Osteocyte (in vitro differentiated cells): Measurements from ENCODE around the gene TESK2. TPM values are rescaled to one million over a fixed set of nuclear protein-coding genes. Genes with fewer than 3 reads are reported as not detected.

ENCODE experiments used
- DNase-seq: peaks from one replicate; pipeline ENCODE4 v3.0.0; 2021; ENCODE audit warnings: mixed read lengths; ENCODE audit not compliant: unreplicated experiment; ENCODE audit errors: extremely low spot score
- H3K27ac Mint-ChIP-seq: one replicate; pipeline ENCODE4 v1.8.0; 2021; ENCODE audit warnings: mild to moderate bottlenecking, mixed read lengths; ENCODE audit not compliant: unreplicated experiment
- H3K27me3 Mint-ChIP-seq: one replicate; pipeline ENCODE4 v1.8.0; 2021; ENCODE audit warnings: mixed read lengths; ENCODE audit not compliant: unreplicated experiment
- H3K36me3 Mint-ChIP-seq: one replicate; pipeline ENCODE4 v1.8.0; 2021; ENCODE audit warnings: mixed read lengths; ENCODE audit not compliant: unreplicated experiment
- H3K4me1 Mint-ChIP-seq: one replicate; pipeline ENCODE4 v1.8.0; 2021; ENCODE audit warnings: mixed read lengths; ENCODE audit not compliant: unreplicated experiment
- H3K4me3 Mint-ChIP-seq: one replicate; pipeline ENCODE4 v1.8.0; 2021; ENCODE audit warnings: mild to moderate bottlenecking, moderate library complexity, mixed read lengths; ENCODE audit not compliant: unreplicated experiment
- H3K9me3 Mint-ChIP-seq: one replicate; pipeline ENCODE4 v1.8.0; 2021; ENCODE audit warnings: mixed read lengths; ENCODE audit not compliant: unreplicated experiment
- CTCF ChIP-seq: fragments of 200-600 bp; sonication (generic); IDR thresholded peaks from 2 replicates; pipeline ENCODE4 v1.5.0; 2021; ENCODE audit warnings: antibody characterized with exemption, mild to moderate bottlenecking, moderate library complexity
- total RNA-seq: library from RNA; stranded (reverse); gene quantifications from 2 replicates; pipeline ENCODE4 v1.2.1, GENCODE V29; 2021

TESK2 gene
- total RNA-seq, 1 donor from 2014 or later = 2.7 TPM

GRCh38 chr1:45499415-45499769 is 8.4 kb upstream of the TESK2 start:
- H3K36me3 Mint-ChIP-seq = no peaks in the 10 kb centered on the region
- no peaks in the 10 kb centered on the region for H3K27me3 Mint-ChIP-seq
- TF ChIP-seq CTCF = no peak
- peaks cover 23% of the 10 kb centered on the region for H3K4me1 Mint-ChIP-seq
- peak overlapping the region; percentile 75 for H3K27ac Mint-ChIP-seq
- no peak for DNase-seq
- peak overlapping the region; percentile 89 for H3K4me3 Mint-ChIP-seq
- H3K9me3 Mint-ChIP-seq = no peaks in the 10 kb centered on the region

- no peaks in the 10 kb centered on the region for H3K9me3 Mint-ChIP-seq
- no peak for TF ChIP-seq CTCF
- H3K27me3 Mint-ChIP-seq = no peaks in the 10 kb centered on the region
- DNase-seq = no peak
- H3K4me3 Mint-ChIP-seq = no peak overlapping the region
- no peak overlapping the region for H3K27ac Mint-ChIP-seq
- peaks cover 23% of the 10 kb centered on the region for H3K4me1 Mint-ChIP-seq
- no peaks in the 10 kb centered on the region for H3K36me3 Mint-ChIP-seq
Observed at GRCh38 chr1:45498279-45498678, 7.3 kb upstream of the TESK2 start.

GRCh38 chr1:45493116-45493697 is 2.2 kb upstream of the TESK2 start:
- Mint-ChIP-seq H3K4me3 (no peak overlapping the region), H3K9me3 (no peaks in the 10 kb centered on the region), H3K27me3 (peaks cover 11% of the 10 kb centered on the region), H3K27ac (no peak overlapping the region), H3K4me1 (peaks cover 2% of the 10 kb centered on the region), H3K36me3 (no peaks in the 10 kb centered on the region)
- TF ChIP-seq CTCF = peak; percentile 75
- no peak for DNase-seq

DNA sequence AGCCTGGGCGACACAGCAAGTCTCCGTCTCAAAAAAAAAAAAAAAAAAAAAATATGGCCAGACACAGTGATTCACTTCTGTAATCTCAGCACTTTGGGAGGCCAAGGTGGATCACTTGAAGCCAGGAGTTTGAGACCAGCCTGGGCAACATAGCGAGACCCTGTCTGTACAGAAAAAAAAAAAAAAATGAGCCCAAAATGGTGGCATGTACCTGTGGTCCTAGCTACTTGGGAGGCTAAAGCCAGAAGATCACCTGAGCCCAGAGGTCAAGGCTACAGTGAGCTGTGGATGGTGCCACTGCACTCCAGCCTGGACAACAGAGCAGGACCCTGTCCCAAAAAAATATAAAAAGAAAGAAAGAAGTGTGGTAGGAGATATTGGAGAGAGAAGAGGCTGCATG is 1.7 kb upstream of the TESK2 start:
- no peak for DNase-seq
- Mint-ChIP-seq H3K27me3 (peaks cover 14% of the 10 kb centered on the region), H3K36me3 (no peaks in the 10 kb centered on the region), H3K4me3 (no peak overlapping the region), H3K4me1 (peaks cover 2% of the 10 kb centered on the region), H3K9me3 (no peaks in the 10 kb centered on the region), H3K27ac (no peak overlapping the region)
- TF ChIP-seq CTCF = no peak

DNA sequence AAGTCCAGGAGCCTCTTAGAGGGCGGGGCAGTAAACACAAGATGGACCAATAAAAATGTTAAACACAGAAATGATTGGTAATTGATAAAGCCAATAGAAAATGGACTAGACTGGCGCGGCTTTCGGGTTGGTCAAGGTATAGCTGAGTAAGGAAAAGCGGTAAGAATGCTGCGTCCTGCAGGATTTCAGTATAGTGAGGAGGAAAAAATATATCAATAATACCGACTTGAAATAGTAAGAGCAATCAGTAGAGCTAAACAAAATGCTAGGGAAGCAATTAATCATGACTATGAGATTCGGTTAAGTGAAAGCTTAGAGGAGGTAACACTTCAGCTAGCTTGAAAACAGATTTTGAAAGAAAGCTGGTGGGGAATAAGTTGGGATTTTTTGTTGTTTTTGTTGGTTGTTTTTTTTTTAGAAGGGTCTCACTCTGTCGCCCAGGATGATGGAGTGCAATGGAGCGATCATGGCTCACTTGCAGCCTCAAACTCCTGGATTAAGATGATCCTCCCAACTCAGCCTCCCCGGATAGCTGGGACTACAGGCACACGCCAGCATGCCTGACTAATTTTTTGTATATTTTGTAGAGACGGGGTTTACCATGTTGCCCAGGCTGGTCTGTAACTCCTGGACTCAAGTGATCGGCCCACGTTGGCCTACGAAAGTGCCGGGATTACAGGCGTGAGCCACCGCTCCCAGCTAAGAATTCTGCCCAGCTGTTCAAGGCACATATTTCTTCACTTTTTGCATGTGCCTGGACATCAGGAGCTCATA is 711 bp upstream of the TESK2 start:
- Mint-ChIP-seq H3K36me3 (no peaks in the 10 kb centered on the region), H3K27me3 (peaks cover 14% of the 10 kb centered on the region), H3K9me3 (no peaks in the 10 kb centered on the region), H3K27ac (no peak overlapping the region), H3K4me3 (no peak overlapping the region), H3K4me1 (peaks cover 2% of the 10 kb centered on the region)
- no peak for TF ChIP-seq CTCF
- DNase-seq = no peak
